ENCODE measurements around the gene BAG5.

Gene BAG5

GRCh38 chr14:103517174-103517566, 45.3 kb downstream of the BAG5 start:
- Histone ChIP-seq H3K4me3 (ENCODE audit: low read length in 2 of 2) (no peak overlapping the region), H3K14ac (ENCODE audit: low read length) (peak overlapping the region; percentile 44), H2AK5ac (ENCODE audit: low read depth, low read length) (peak overlapping the region; percentile 98), H2BK15ac (ENCODE audit: low read length) (peak overlapping the region; percentile 59), H3K9ac (ENCODE audit: low read depth, low read length, poor library complexity) (no peak overlapping the region), H3K36me3 (replicated peaks in 1 of 2; ENCODE audit: control insufficient read depth in 2 of 2, insufficient read depth in 2 of 2, low read length in 2 of 2) (peaks cover 18 to 40% of the 10 kb centered on the region in 2 donors), H4K8ac (ENCODE audit: low read depth, low read length) (no peak overlapping the region), H3K79me1 (ENCODE audit: low read depth, low read length) (peaks cover 12% of the 10 kb centered on the region), H2BK120ac (ENCODE audit: low read depth, low read length) (peak overlapping the region; percentile 26), H2AFZ (ENCODE audit: low read length) (no peak overlapping the region), H3K9me3 (replicated peaks in 1 of 2; ENCODE audit: control insufficient read depth in 2 of 2, insufficient read depth in 1 of 2, low read depth in 1 of 2, low read length in 2 of 2) (no peaks in the 10 kb centered on the region), H3K4me1 (ENCODE audit: control insufficient read depth in 2 of 2, insufficient read depth in 1 of 2, low read depth in 1 of 2, low read length in 2 of 2) (peaks cover 18 to 43% of the 10 kb centered on the region in 2 donors), H3K27me3 (ENCODE audit: control insufficient read depth in 3 of 3, insufficient read depth in 3 of 3, low read depth in 1 of 3, low read length in 3 of 3) (no peaks in the 10 kb centered on the region), H2BK5ac (ENCODE audit: low read length) (no peak overlapping the region), H2BK12ac (ENCODE audit: low read length) (peak overlapping the region; percentile 16), H3K4me2 (ENCODE audit: insufficient read depth, low read length, poor library complexity, severe bottlenecking) (no peak overlapping the region), H4K91ac (ENCODE audit: low read depth, low read length, poor library complexity) (no peak overlapping the region), H3K18ac (ENCODE audit: low read length) (no peak overlapping the region), H3K23ac (ENCODE audit: low read depth, low read length, poor library complexity) (no peak overlapping the region), H3K27ac (replicated peaks; ENCODE audit: low read length) (no peak overlapping the region), H3K4ac (ENCODE audit: low read length) (no peak overlapping the region)
- no CpG with 5 or more reads among the region's 10 CpGs for WGBS, 2 donors (ENCODE audit: extremely low coverage in 2 of 2, insufficient read length in 2 of 2, insufficient replicate concordance in 1 of 2)
- DNase-seq (ENCODE audit: low spot score) = no peak

GRCh38 chr14:103516426-103517173, 45.9 kb downstream of the BAG5 start:
- Histone ChIP-seq H2AFZ (ENCODE audit: low read length) (no peak overlapping the region), H3K4me1 (ENCODE audit: control insufficient read depth in 2 of 2, insufficient read depth in 1 of 2, low read depth in 1 of 2, low read length in 2 of 2) (peaks cover 18 to 43% of the 10 kb centered on the region in 2 donors), H3K4ac (ENCODE audit: low read length) (no peak overlapping the region), H2BK12ac (ENCODE audit: low read length) (no peak overlapping the region), H2BK5ac (ENCODE audit: low read length) (no peak overlapping the region), H3K36me3 (replicated peaks in 1 of 2; ENCODE audit: control insufficient read depth in 2 of 2, insufficient read depth in 2 of 2, low read length in 2 of 2) (peaks cover 18 to 42% of the 10 kb centered on the region in 2 donors), H2AK5ac (ENCODE audit: low read depth, low read length) (peak overlapping the region; percentile 98), H4K91ac (ENCODE audit: low read depth, low read length, poor library complexity) (no peak overlapping the region), H3K9ac (ENCODE audit: low read depth, low read length, poor library complexity) (no peak overlapping the region), H3K23ac (ENCODE audit: low read depth, low read length, poor library complexity) (no peak overlapping the region), H3K4me2 (ENCODE audit: insufficient read depth, low read length, poor library complexity, severe bottlenecking) (no peak overlapping the region), H3K27me3 (ENCODE audit: control insufficient read depth in 3 of 3, insufficient read depth in 3 of 3, low read depth in 1 of 3, low read length in 3 of 3) (no peaks in the 10 kb centered on the region), H3K18ac (ENCODE audit: low read length) (no peak overlapping the region), H3K9me3 (replicated peaks in 1 of 2; ENCODE audit: control insufficient read depth in 2 of 2, insufficient read depth in 1 of 2, low read depth in 1 of 2, low read length in 2 of 2) (no peaks in the 10 kb centered on the region), H3K4me3 (ENCODE audit: low read length in 2 of 2) (no peak overlapping the region), H4K8ac (ENCODE audit: low read depth, low read length) (no peak overlapping the region), H3K79me1 (ENCODE audit: low read depth, low read length) (peaks cover 8% of the 10 kb centered on the region), H3K27ac (replicated peaks; ENCODE audit: low read length) (no peak overlapping the region), H3K14ac (ENCODE audit: low read length) (no peak overlapping the region), H2BK120ac (ENCODE audit: low read depth, low read length) (no peak overlapping the region), H2BK15ac (ENCODE audit: low read length) (no peak overlapping the region)
- no peak for DNase-seq (ENCODE audit: low spot score)
- no CpG with 5 or more reads among the region's 10 CpGs for WGBS, 2 donors (ENCODE audit: extremely low coverage in 2 of 2, insufficient read length in 2 of 2, insufficient replicate concordance in 1 of 2)

GRCh38 chr14:103514596-103515421, 47.6 kb downstream of the BAG5 start:
- no peak overlapping the region for H3K4ac ChIP-seq (ENCODE audit: low read length)
- DNase-seq (ENCODE audit: low spot score) = no peak
- H3K4me1 ChIP-seq (ENCODE audit: control insufficient read depth in 2 of 2, insufficient read depth in 1 of 2, low read depth in 1 of 2, low read length in 2 of 2) = peaks cover 15 to 32% of the 10 kb centered on the region in 2 donors
- no peaks in the 10 kb centered on the region for H3K27me3 ChIP-seq (ENCODE audit: control insufficient read depth in 3 of 3, insufficient read depth in 3 of 3, low read depth in 1 of 3, low read length in 3 of 3)
- H3K14ac ChIP-seq (ENCODE audit: low read length) = no peak overlapping the region
- no peak overlapping the region for H2BK120ac ChIP-seq (ENCODE audit: low read depth, low read length)
- H3K36me3 ChIP-seq (replicated peaks in 1 of 2; ENCODE audit: control insufficient read depth in 2 of 2, insufficient read depth in 2 of 2, low read length in 2 of 2) = peaks cover 14 to 45% of the 10 kb centered on the region in 2 donors
- H2AFZ ChIP-seq (ENCODE audit: low read length) = no peak overlapping the region
- no peak overlapping the region for H3K27ac ChIP-seq (replicated peaks; ENCODE audit: low read length)
- H4K91ac ChIP-seq (ENCODE audit: low read depth, low read length, poor library complexity) = no peak overlapping the region
- peak overlapping the region; percentile 66 for H3K9ac ChIP-seq (ENCODE audit: low read depth, low read length, poor library complexity)
- no peaks in the 10 kb centered on the region for H3K79me1 ChIP-seq (ENCODE audit: low read depth, low read length)
- H3K23ac ChIP-seq (ENCODE audit: low read depth, low read length, poor library complexity) = peak overlapping the region; percentile 81
- H3K9me3 ChIP-seq (replicated peaks in 1 of 2; ENCODE audit: control insufficient read depth in 2 of 2, insufficient read depth in 1 of 2, low read depth in 1 of 2, low read length in 2 of 2) = no peaks in the 10 kb centered on the region
- peak overlapping the region; percentile 41 for H3K18ac ChIP-seq (ENCODE audit: low read length)
- H4K8ac ChIP-seq (ENCODE audit: low read depth, low read length) = peak overlapping the region; percentile 73
- peak overlapping the region; percentile 6 for H2AK5ac ChIP-seq (ENCODE audit: low read depth, low read length)
- no peak overlapping the region for H2BK15ac ChIP-seq (ENCODE audit: low read length)
- H3K4me3 ChIP-seq (ENCODE audit: low read length in 2 of 2) = no peak overlapping the region
- H3K4me2 ChIP-seq (ENCODE audit: insufficient read depth, low read length, poor library complexity, severe bottlenecking) = no peak overlapping the region
- WGBS, 2 donors (ENCODE audit: extremely low coverage in 2 of 2, insufficient read length in 2 of 2, insufficient replicate concordance in 1 of 2) = no CpG with 5 or more reads among the region's 18 CpGs
- peak overlapping the region; percentile 6 for H2BK5ac ChIP-seq (ENCODE audit: low read length)
- H2BK12ac ChIP-seq (ENCODE audit: low read length) = no peak overlapping the region

All from neuronal stem cell (in vitro differentiated cells).